Inflammatory macrophage treated with lipopolysaccharide for 4 hours (primary cell): ENCODE measurements around the gene GPR55.

Experiments used
- DNase-seq: peaks from one replicate; pipeline ENCODE4 v3.0.0-alpha.2; 2020

Gene GPR55

GRCh38 chr2:230865307-230865765 is 59.7 kb downstream of the GPR55 start:
- no peak for DNase-seq

GRCh38 chr2:230864605-230865306 is 60.3 kb downstream of the GPR55 start, which contains the start of gene ITM2C:
TSS of gene ITM2C (plus strand) at chr2:230864942. CDS start at chr2:230865026, 84 bp downstream.
- peak; percentile 31 for DNase-seq

GRCh38 chr2:230864122-230864604 is 60.9 kb downstream of the GPR55 start:
- no peak for DNase-seq

GRCh38 chr2:230863442-230864121 is 61.5 kb downstream of the GPR55 start:
- DNase-seq, result no peak

- no peak for DNase-seq
Measured at GRCh38 chr2:230863031-230863430, 62.0 kb downstream of the GPR55 start.

GRCh38 chr2:230862292-230862691 is 62.8 kb downstream of the GPR55 start:
- no peak for DNase-seq

- no peak for DNase-seq
Measured at GRCh38 chr2:230861552-230862255, 63.3 kb downstream of the GPR55 start.
